Vagina (tissue), 2 donors: Measurements from ENCODE around the gene OR6V1.

Source experiments
- POLR2A ChIP-seq, 2 donors: fragments of 450-650 bp; IDR thresholded peaks; one replicate each; pipeline ENCODE4 v1.6.1; 2017; ENCODE audit warnings: antibody characterized with exemption in 2 of 2, mild to moderate bottlenecking in 2 of 2, moderate library complexity in 2 of 2
- TF ChIP-seq, protein P1 (sequence below), 3 experiments: fragments of 450-650 bp in 2 of 3; fragments of 200-600 bp in 1 of 3; sonication (generic) in 1 of 3; IDR thresholded peaks; one replicate each; pipeline ENCODE4 v1.5.1; 2017 to 2019; ENCODE audit warnings: antibody characterized with exemption in 3 of 3, mild to moderate bottlenecking in 2 of 3, moderate library complexity in 2 of 3

DNA sequence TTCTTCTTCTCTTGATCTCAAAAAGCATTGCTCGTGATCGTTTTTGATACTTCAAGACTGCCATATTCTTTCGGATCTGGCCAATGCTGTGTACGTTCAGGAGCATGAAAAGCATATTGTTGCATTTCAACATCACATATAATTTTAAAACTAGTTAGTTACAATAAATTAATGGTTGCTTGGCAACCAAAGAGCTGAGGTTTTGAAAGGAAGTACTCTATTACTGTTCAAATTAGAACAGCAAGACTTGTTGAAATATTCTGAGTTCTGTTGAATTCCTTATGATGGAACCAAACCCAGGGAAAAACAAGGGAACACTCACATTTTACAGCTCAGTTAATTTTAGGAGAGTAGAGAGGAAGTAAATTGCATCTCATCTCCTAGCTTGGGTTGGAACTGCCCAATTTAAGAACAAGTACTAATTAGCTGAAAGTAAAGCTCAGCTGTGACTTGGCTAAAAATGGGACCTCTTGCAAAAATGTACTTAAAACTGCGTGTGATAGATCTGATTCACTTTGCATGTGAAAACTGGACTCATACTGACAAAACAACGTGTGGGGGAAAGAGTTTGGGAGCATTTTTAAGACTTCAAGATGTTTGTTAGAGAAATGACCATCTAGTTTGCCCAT, 46.4 kb upstream of the OR6V1 start:
- TF ChIP-seq, protein P1, sequence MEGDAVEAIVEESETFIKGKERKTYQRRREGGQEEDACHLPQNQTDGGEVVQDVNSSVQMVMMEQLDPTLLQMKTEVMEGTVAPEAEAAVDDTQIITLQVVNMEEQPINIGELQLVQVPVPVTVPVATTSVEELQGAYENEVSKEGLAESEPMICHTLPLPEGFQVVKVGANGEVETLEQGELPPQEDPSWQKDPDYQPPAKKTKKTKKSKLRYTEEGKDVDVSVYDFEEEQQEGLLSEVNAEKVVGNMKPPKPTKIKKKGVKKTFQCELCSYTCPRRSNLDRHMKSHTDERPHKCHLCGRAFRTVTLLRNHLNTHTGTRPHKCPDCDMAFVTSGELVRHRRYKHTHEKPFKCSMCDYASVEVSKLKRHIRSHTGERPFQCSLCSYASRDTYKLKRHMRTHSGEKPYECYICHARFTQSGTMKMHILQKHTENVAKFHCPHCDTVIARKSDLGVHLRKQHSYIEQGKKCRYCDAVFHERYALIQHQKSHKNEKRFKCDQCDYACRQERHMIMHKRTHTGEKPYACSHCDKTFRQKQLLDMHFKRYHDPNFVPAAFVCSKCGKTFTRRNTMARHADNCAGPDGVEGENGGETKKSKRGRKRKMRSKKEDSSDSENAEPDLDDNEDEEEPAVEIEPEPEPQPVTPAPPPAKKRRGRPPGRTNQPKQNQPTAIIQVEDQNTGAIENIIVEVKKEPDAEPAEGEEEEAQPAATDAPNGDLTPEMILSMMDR (IDR thresholded peaks at IDR 0.05): no peak
- TF ChIP-seq POLR2A (IDR thresholded peaks at IDR 0.05): no peak
